HT-29 (cell line): Measurements from ENCODE around the gene PTF1A. TPM values are rescaled to one million over a fixed set of nuclear protein-coding genes. Genes with fewer than 3 reads are reported as not detected.

ENCODE experiments used
- DNase-seq: peaks from one replicate; pipeline ENCODE4 v3.0.0-alpha.2; 2015; ENCODE audit warnings: low spot score
- total RNA-seq: library from RNA; depleted of rRNA; stranded (reverse); fragments of >200 nt; shearing (Covaris generic); gene quantifications from 2 replicates; pipeline ENCODE4 v1.2.3, GENCODE V29; 2014

The PTF1A gene
- total RNA-seq, 1 experiment from 2014 or later = not detected

DNA sequence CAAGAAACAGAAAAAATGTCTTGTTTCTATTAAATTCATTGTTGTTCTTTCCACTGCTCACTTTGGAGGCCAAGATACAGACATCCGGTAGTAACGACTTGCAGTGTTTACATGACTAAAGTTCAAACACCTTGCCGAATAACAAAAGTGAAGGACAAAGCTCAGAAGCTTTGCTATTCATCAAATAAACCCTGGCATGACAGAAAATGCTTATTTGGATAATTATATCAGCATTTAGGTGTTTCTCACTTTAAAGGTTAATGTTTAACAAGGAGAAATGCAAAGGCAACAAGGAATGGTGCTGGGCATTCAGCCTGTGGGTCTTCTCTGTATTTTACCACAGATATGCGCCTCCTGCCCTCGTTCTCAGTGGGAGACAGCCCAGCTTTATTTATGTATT lies 5.4 kb upstream of the PTF1A start:
- DNase-seq = no peak

DNA sequence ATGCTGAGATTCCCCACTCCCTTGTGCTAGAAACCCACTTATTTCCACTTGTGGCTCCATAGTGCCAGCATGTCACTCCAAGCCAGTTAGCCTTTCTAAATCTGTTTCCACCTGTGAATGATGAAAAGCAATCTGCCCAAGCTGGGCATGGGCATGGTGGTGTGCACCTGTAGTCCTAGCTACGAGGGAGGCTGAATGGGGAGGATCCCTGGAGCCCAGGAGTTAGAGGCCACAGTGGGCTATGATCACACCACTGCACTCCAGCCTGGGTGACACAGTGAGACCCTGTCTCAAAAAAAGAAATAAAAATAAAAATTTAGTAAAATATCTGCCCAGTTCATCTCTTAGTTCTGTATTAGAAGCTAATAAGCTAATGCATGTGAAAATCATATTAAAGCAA lies 5.0 kb upstream of the PTF1A start:
- DNase-seq = no peak

DNA sequence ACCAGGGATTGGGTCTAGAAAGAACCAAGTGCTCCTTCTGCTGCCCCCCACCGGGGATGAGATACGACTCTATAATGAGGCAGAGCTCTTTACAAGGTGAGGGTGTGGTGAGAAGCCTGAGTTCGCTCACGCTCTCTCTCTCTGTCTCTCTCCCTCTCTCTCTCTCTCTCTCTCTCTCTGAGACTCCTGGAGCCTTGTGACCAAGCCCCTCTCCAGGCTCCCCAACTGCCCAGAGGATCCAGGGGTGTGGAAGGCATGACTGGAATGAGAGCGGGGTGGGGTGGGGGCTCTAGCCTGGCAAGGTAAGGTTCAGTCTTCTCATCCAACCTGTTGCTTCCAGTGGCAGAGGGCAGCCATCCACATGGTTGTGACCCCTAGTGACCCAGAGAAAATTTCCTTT lies 3.1 kb upstream of the PTF1A start:
- no peak for DNase-seq

DNA sequence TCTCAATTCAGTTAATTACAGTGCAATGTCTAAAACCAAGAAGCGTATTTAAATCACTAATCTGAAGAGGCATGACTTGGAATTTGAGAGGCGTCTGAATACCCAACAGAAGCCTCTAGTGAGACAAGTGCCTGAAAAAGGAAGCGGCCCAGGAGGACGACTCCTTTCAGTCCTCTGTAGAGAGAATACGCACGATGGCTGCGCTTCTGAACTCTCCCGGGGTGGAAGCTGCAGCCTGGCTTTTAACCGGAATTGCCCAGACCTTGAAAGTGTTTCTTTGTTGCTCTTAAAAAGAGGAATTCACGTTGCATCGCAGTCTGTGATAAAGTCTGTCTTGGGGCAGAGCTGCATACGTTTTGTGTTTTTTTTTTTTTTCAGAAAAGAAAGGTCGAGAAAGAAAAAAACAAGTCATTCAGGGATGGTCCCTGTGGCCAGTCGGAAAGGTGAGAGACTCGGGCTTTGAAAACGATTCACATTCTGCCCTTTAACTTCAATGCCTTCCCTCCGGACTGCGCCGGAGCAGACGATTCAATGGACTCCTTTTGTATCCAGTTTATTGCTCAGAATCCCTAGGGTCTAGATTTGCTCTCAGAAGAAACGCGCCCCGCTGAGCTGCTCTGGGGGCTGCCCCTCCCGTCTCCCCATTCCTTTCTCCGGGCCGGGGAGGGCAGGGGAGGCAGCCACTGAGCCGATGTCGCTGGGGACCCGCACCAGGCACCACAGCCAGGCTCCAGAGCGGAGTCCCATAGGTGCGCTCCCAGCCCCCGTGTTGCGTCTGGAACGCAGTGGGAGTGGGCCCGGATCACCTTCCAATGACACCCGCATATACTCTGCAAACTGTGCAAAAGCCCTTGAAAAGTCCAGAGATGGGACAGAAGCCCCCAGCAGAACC lies 994 bp upstream of the PTF1A start:
- DNase-seq = no peak

DNA sequence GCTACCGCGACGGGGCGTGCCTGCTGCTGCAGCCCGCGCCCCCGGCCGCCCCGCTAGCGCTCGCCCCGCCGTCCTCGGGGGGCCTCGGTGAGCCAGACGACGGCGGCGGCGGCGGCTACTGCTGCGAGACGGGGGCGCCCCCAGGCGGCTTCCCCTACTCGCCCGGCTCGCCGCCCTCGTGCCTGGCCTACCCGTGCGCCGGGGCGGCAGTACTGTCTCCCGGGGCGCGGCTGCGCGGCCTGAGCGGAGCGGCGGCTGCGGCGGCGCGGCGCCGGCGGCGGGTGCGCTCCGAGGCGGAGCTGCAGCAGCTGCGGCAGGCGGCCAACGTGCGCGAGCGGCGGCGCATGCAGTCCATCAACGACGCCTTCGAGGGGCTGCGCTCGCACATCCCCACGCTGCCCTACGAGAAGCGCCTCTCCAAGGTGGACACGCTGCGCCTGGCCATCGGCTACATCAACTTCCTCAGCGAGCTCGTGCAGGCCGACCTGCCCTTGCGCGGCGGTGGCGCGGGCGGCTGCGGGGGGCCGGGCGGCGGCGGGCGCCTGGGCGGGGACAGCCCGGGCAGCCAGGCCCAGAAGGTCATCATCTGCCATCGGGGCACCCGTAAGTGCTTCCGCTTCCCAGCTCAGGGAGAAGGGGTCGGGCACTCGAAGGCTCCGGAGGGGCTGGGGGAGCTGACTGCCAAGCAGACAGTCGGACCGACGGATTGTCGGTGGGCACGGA lies 761 bp downstream of the PTF1A start:
- no peak for DNase-seq

DNA sequence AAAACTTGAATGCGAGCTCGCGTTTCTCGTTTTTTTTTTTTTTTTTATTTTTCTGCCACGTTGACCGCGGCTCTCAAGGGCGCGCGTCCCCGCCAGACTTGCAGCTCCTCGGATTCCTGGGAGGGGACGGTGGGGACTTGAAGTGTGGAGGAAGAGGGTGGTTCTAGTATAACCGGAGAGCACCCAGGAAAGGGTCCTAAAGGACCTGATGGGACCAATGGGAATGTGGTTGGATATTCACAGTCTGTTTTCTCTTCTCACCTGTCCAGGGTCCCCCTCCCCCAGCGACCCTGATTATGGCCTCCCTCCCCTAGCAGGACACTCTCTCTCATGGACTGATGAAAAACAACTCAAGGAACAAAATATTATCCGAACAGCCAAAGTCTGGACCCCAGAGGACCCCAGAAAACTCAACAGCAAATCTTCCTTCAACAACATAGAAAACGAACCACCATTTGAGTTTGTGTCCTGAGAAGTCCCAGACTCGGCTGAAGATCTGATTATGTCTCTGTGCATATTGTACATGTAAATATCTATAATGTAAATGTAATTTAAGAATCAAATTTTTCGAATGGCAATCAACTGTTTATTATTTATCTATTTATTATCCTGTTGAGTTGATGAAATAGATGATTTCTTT lies 1.4 kb downstream of the PTF1A start:
- DNase-seq = no peak

DNA sequence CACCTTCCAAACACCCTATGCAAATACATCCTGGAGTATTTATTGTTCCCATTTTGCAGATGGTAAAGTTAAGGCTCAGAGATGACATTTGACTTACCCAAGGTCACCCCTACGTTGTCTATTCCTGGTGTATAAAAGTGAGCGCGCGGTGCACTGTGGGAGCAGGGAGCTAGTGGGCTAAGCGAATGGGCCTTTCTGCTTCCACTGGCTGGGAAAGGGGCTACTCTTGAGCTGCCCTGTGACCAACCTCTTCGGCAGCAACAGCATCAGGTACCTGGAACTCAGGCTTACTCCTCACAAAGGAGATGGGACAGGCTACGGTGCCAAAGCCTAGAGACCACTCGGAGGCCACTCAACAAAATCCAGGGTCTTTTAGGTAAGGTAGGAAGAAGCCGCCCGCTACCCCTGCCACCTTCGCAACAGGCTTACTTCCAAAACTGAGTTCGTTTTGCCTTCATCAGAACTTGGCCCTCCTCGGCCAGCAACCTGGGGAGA lies 2.4 kb downstream of the PTF1A start:
- no peak for DNase-seq

DNA sequence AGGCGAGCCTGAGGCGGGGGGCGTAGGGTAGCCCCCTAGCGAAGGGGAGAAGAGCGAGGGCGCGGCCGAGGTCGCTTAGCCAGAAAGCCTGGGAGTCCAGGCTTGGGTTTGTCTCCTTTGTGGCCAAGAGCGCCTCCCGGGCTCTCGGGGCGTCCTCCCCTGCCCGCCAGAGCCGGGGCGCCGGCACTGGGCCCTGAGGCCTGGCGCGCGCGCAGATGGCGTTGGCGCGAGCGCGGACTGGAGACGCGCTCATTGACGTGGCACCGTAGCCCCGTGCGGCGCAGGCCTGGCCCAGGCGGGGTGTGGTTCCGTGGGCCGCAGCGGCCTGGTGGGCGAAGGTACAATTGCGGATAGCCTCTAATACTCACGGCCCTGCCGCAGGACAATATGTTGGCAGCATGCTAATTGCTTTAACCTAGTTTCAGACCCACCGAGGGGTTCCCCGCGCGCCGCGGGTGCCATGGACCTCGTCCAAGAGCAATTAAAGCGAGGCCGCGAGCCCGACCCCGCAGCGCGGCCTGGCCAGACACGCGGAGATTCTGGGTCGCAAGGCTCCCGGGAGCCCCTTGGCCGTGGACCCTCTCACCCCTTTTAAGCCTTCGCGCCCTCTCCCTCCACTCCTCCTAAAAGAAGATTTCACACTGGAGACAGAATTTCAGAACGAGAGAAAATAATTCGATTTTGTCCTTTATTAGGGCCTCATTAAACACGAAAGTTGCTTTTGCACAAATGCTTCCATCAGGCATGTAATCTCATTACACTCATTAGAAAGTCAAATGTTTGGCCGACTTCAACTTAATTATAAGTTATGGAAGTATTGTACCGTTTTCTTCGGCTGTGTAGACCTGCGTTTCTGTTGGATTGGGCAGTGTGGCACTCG lies 3.1 kb downstream of the PTF1A start:
- no peak for DNase-seq

DNA sequence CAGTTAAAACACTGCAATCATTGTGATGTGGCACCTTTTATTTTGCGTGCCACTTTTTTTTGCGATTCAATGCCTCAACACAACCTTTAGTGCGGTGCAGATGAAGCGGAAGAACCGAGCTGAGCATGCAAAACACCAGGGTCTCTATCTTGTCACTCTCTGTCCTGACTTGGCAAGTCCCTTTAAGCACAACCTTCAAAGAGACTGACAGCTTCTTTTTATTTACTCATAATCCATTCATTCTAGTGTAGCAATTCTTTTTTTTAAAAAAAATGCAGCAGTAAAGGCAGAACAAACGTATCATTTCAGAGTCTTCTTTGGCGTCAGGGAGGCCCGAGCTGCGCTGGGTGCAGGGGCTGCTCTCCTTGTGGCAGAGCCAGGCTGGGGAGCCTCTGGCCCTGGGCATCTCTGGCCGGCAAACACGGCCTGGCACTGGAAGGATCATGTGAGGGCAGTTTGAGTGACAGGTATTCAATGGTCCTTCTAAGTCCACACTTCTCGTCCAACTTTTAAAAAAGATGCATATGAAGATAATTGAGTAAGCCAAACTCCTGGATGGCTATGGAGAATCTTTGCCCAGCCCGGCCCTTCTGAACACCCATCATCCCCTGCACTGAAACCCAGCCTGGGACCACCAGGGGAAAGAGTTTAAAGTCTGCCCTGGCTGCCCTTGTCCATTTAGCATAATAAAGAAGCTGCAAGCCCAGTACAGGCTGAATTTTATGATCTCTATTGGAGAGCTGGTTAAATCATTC lies 3.9 kb downstream of the PTF1A start:
- no peak for DNase-seq

DNA sequence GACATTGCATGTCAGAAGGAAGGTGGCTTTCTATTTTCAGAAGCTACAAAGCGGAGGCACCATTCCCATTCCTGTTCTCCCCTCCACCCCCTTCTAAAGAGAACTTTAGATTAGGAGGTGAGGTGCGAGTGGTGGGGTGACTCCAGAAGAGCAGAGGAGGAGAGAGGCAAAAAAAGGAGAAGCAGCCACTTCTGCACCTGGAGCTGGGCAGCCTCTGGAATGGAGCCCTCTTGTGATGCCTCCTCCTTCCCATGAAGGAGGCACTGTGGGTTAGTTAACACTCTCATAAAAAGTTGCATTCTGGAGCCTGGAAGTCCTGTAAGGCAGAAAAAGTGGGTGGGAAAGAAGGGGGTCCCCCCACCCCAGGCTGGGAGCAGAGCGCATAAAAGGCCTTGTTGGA lies 4.8 kb downstream of the PTF1A start:
- no peak for DNase-seq

DNA sequence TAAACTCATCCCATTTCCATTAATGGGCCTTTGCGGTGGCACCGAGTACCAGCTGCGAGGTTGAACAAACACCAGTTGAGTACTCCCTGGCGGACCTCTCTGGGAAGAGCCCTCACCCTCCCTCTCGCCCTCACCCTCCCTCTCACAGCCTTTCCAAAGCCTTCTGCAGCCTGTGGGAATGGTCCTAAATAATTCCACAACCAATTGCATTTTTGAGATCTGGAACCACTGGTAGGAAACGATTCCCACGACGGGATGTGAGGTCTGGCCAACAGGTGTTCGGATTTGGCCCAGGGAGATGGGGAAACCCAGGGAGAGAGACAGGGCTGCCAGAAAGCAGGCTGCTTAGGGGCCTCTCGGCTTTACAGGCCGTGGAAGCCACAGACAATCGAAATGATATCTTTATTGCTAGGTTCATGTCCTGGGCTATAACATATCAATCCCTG lies 5.3 kb downstream of the PTF1A start:
- DNase-seq = no peak

DNA sequence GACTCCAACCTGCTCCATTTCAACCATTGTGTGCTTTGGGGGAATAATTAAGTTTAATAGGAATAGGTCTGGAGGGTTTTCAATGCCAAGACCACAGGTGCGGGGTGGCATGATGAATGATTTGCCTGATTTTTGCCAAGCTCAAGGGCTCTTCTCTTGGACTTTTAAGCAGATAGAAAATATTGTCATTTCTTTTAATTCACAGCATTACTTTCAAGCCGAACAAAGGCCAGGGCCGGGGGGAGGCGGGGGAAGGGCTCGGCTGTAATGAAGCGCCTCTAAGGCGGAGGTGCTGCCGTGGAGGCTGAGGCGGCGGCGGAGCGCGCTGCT lies 6.5 kb downstream of the PTF1A start:
- no peak for DNase-seq

DNA sequence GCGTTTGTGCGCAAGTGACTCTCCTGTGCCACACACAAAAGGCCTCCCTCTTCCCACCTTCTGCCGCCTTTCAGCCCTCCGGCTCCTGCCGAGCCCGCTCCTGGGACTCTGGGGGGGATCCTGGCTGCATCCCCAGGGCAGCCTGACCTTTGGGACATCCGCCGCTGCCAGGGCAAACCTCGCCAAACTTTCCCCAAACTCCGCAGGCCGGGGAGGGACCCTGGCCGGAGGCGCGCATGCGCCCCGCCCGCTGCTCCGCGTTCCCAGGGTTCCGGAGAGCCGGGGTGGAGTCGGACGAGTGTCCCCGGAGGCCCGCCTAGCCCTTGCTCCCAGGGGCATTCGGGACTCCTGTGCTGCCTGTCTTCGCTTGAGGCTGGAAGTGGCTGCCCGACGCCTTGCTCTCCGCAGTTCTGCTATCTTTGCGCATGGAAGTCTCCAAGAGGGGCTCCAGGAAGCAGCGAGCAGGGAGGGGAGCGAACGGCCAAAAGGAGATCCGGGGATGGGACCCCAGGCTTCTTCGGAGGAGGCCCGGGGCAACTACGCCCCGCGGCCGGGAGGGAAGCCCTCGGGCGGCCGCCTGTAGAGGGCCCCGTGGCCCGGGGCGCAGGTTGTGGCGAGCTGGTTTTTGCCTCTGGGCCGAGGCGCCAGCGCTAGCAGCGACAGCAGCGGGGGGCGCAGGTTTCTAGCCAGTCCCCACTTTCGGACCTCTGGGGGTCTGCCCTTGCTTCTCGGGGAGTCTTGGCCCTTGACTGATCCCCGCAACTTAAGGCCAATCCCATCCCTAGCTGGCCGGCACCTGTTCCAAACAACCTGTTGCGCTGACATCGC lies 7.0 kb downstream of the PTF1A start:
- no peak for DNase-seq

DNA sequence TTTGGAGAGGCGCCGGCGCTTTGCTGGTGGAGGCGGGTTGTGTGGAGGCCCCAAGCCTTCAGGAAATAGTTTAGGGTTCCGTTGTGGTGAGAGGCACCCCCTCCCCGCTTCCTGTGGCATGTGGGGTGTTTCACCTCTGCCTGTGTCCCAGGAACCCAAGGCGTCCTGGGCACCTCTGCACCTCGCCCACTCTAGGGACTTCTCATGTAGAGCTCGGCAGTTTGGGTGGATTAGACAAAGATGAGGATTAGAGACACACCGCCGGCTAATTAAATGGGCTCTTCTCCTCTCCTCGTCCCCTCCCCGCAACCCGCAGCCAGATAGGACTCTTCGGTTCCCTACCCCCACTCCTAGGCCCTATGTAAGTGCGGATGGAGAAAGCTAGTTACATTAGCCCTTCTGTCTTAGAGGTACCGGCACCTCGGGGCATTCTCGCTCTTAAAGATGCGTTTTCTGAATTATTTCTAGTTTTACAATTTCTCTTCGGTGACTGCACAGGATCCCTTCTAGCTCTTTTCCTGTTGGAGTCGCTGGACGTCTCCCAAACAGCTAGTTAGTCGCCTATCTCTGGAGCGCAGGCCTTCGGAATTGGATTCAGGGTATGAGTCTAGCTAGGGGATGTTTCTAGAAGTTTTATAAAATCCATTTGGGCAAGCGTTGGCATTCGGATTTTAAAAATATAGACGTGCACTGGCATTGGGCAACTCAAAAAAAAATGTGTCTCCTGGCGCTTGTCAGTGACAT lies 7.8 kb downstream of the PTF1A start:
- DNase-seq = no peak

DNA sequence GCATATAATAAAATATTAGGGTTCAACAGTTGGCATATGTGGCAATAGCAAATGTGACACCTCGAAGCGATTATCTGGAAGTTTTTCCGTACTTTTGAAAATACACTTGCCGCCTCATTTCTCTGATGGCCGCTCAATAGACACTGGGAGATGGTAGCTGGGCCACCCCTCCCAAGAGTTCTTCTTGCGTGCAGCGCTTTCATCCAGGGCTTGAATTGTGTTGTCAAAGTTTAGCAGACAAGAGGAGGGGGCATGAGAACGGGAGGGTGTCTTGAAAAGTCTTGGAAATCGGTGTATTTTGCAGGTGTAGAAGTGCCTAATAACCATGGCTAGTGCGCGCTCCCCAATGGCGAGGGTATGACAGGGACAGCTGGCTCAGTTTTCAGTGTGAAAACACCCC lies 8.5 kb downstream of the PTF1A start:
- DNase-seq = no peak

DNA sequence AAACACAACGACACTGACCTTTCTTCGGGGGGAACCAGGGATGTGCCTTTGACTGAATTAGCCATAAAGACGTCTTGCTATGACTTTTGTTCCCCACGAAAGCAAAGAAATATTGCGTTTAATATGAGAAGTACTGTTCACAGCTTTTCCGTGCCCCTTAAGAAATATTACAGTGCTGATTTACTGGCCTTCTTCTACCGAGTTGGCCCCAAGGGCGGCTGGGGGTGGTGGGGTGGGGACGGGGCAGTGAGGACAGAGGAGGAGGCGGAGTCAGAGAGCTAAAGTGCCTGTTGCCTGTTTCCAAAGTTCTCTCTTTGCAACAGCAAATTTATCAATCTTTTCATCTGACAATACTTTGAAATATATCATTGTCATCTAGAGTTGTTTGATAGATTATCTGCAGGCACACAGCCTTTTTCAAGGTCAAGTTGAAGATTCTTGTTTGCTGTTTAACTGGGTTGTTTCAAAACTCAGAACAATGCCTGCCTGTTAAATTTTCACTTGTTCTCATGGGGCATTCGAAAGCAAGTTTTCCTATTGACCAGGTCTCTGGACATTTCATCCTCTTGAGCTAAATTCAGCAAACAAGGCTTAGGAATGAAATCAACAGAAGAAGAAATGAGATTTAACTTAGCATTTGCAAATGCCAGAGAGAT lies 9.0 kb downstream of the PTF1A start:
- DNase-seq = no peak

DNA sequence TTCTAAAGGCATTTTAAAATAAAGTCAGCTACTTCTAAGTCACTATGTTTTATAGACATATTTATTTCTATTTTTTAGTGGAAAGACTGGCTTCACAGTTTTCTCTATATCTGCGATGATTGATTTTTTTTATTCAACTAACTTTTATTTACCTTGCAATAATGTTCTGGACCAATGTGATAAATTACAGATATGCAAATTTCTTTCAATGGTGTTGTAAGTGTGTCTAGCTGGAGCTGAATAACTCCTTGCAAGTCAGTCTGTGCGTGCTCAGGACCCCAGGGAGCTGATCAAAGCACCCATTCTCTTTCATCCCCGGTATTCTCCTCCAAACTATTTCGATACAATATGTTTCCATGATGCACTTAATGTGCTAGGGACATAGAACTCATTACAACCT lies 9.7 kb downstream of the PTF1A start:
- no peak for DNase-seq

DNA sequence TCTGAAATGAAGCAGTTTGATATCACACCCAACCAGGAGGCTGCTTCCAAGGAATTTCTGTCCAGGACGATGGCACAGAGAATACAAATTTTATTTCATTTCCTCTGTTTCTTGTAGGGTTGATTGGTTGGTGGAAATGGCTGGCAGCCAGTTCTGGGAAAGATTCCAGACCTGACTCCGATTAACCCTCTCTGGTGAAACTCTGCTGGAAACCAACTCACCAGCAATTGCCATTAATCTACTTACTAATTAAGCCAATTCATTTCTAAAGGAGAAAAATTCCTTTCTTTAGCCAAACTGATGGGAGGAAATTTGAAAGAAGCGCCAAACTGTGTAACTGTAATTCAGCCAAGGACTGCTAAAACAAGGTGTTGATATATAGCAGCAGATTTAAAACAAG lies 10.7 kb downstream of the PTF1A start:
- DNase-seq = no peak
